ENCODE measurements around the gene CHRNA9.

CHRNA9 gene

GRCh38 chr4:40308528-40309122 lies 26.5 kb upstream of the CHRNA9 start:
- TF ChIP-seq REST (IDR thresholded peaks at IDR 0.05; ENCODE audit: low read depth) (no peak), RAD21 (IDR thresholded peaks at IDR 0.05; ENCODE audit: low read depth) (no peak), EP300 (IDR thresholded peaks at IDR 0.05; ENCODE audit: borderline replicate concordance) (no peak), TEAD4 (IDR thresholded peaks at IDR 0.05) (no peak), CREB1 (IDR thresholded peaks at IDR 0.05; ENCODE audit: low read depth) (no peak), CEBPB (IDR thresholded peaks at IDR 0.05) (no peak), EGR1 (IDR thresholded peaks at IDR 0.05) (no peak), FOXM1 (IDR thresholded peaks at IDR 0.05; ENCODE audit: borderline replicate concordance, low read depth) (no peak), TAF1 (IDR thresholded peaks at IDR 0.05; ENCODE audit: low read depth) (no peak), YY1 (IDR thresholded peaks at IDR 0.05; ENCODE audit: low read depth) (no peak), MAX (IDR thresholded peaks at IDR 0.05) (no peak), ZBTB7A (IDR thresholded peaks at IDR 0.05; ENCODE audit: low read depth) (no peak), USF1 (IDR thresholded peaks at IDR 0.05) (no peak), NFIC (IDR thresholded peaks at IDR 0.05) (no peak), TCF12 (IDR thresholded peaks at IDR 0.05; ENCODE audit: low read depth) (no peak)

GRCh38 chr4:40309250-40309774 lies 25.8 kb upstream of the CHRNA9 start:
- TF ChIP-seq REST (IDR thresholded peaks at IDR 0.05; ENCODE audit: low read depth), result no peak
- TF ChIP-seq RAD21 (IDR thresholded peaks at IDR 0.05; ENCODE audit: low read depth), result peak; percentile 89

GRCh38 chr4:40310225-40310624 lies 24.9 kb upstream of the CHRNA9 start:
- no peak for TF ChIP-seq YY1 (IDR thresholded peaks at IDR 0.05; ENCODE audit: low read depth)
- TF ChIP-seq EGR1 (IDR thresholded peaks at IDR 0.05), result no peak
- TF ChIP-seq TEAD4 (IDR thresholded peaks at IDR 0.05), result no peak
- no peak for TF ChIP-seq CREB1 (IDR thresholded peaks at IDR 0.05; ENCODE audit: low read depth)
- TF ChIP-seq USF1 (IDR thresholded peaks at IDR 0.05), result no peak
- no peak for TF ChIP-seq TAF1 (IDR thresholded peaks at IDR 0.05; ENCODE audit: low read depth)
- TF ChIP-seq MAX (IDR thresholded peaks at IDR 0.05), result no peak
- no peak for TF ChIP-seq REST (IDR thresholded peaks at IDR 0.05; ENCODE audit: low read depth)
- no peak for TF ChIP-seq ZBTB7A (IDR thresholded peaks at IDR 0.05; ENCODE audit: low read depth)
- TF ChIP-seq RAD21 (IDR thresholded peaks at IDR 0.05; ENCODE audit: low read depth), result no peak
- no peak for TF ChIP-seq CEBPB (IDR thresholded peaks at IDR 0.05)
- TF ChIP-seq EP300 (IDR thresholded peaks at IDR 0.05; ENCODE audit: borderline replicate concordance), result no peak
- TF ChIP-seq TCF12 (IDR thresholded peaks at IDR 0.05; ENCODE audit: low read depth), result no peak
- no peak for TF ChIP-seq FOXM1 (IDR thresholded peaks at IDR 0.05; ENCODE audit: borderline replicate concordance, low read depth)
- no peak for TF ChIP-seq NFIC (IDR thresholded peaks at IDR 0.05)

GRCh38 chr4:40311811-40312346 lies 23.3 kb upstream of the CHRNA9 start:
- TF ChIP-seq TEAD4 (IDR thresholded peaks at IDR 0.05), result no peak
- no peak for TF ChIP-seq RAD21 (IDR thresholded peaks at IDR 0.05; ENCODE audit: low read depth)
- TF ChIP-seq MAX (IDR thresholded peaks at IDR 0.05), result no peak
- no peak for TF ChIP-seq USF1 (IDR thresholded peaks at IDR 0.05)
- no peak for TF ChIP-seq REST (IDR thresholded peaks at IDR 0.05; ENCODE audit: low read depth)
- no peak for TF ChIP-seq YY1 (IDR thresholded peaks at IDR 0.05; ENCODE audit: low read depth)
- TF ChIP-seq TAF1 (IDR thresholded peaks at IDR 0.05; ENCODE audit: low read depth), result no peak
- TF ChIP-seq EGR1 (IDR thresholded peaks at IDR 0.05), result no peak
- TF ChIP-seq FOXM1 (IDR thresholded peaks at IDR 0.05; ENCODE audit: borderline replicate concordance, low read depth), result no peak
- no peak for TF ChIP-seq ZBTB7A (IDR thresholded peaks at IDR 0.05; ENCODE audit: low read depth)
- TF ChIP-seq EP300 (IDR thresholded peaks at IDR 0.05; ENCODE audit: borderline replicate concordance), result no peak
- no peak for TF ChIP-seq CEBPB (IDR thresholded peaks at IDR 0.05)
- TF ChIP-seq NFIC (IDR thresholded peaks at IDR 0.05), result no peak
- TF ChIP-seq TCF12 (IDR thresholded peaks at IDR 0.05; ENCODE audit: low read depth), result no peak

Measured in Ishikawa (cell line).